AG10803 (cell line): ENCODE measurements around the gene PLA2G2C.

ENCODE experiments used
- DNase-seq: peaks from one replicate; pipeline ENCODE4 v3.0.0; 2010; ENCODE audit warnings: low read depth
- H3K4me3 ChIP-seq: 2 replicates; pipeline ENCODE4 v1.5.1; 2011; ENCODE audit warnings: mild to moderate bottlenecking, low read length, control low read depth
- TF ChIP-seq, protein P1 (sequence below): conservative IDR thresholded peaks from 2 replicates; pipeline ENCODE4 v1.5.1; 2011; ENCODE audit warnings: mild to moderate bottlenecking, low read length, control low read depth, inconsistent platforms

PLA2G2C gene

DNA sequence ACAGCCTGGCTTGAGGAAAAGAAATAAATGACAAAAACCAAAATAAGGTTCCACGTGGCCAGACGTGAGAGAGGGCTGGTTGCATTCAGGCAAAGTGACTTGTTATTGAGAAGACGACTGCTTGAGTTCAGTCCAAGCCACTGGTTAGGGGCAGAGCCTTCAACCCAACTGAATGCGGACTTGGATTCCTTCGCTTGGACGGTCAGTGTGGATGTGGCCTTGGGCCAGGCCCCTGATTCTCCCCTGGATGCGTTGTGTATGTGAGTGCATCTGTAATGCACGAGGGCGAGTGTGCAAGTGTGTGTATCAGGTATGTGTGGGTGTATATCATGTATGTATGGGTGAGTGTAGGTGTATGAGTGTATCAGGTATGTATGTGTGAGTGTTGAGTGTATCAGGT lies 45.3 kb downstream of the PLA2G2C start:
- no peak overlapping the region for H3K4me3 ChIP-seq
- TF ChIP-seq, protein P1, sequence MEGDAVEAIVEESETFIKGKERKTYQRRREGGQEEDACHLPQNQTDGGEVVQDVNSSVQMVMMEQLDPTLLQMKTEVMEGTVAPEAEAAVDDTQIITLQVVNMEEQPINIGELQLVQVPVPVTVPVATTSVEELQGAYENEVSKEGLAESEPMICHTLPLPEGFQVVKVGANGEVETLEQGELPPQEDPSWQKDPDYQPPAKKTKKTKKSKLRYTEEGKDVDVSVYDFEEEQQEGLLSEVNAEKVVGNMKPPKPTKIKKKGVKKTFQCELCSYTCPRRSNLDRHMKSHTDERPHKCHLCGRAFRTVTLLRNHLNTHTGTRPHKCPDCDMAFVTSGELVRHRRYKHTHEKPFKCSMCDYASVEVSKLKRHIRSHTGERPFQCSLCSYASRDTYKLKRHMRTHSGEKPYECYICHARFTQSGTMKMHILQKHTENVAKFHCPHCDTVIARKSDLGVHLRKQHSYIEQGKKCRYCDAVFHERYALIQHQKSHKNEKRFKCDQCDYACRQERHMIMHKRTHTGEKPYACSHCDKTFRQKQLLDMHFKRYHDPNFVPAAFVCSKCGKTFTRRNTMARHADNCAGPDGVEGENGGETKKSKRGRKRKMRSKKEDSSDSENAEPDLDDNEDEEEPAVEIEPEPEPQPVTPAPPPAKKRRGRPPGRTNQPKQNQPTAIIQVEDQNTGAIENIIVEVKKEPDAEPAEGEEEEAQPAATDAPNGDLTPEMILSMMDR, result no peak
- DNase-seq, result no peak

DNA sequence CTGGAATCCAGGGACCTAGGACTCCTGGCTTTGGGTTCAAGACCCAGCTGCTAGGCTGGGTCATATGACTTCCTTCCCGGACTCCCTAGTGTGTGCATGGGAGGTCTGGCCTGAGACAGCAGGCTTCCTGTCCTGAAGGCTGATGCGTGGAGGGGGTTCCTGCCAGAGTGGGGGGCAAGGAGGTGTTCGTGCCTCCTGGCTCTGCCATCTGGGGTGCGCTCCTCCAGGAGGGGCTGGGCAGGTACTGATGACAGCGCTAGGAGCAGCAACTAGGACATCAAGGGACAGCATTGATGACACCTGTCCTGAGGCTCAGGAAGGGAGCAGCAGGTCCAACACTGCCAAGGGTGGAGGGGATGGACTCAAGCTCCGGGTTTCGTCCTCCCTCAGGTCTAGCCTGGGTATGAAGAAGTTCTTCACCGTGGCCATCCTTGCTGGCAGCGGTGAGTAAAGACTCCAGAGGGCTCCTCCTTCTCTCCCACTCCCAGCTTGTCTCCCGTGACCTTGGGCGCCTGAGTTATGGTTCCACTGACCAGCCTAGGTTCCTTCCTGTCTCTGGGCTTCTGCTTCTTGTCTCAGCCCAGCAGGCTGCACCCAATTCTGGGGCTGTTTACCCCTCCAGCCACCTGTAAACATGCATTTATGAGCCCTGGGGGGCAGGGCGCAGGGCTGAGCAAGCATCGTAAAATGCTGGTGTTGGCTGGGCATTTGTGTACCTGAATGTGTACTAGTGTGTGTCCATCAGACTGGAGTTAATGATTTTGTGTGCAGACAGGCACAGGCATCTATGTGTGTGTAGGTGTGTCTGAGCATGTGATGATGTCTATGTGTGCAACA lies 46.3 kb downstream of the PLA2G2C start:
- TF ChIP-seq, protein P1, result no peak

DNA sequence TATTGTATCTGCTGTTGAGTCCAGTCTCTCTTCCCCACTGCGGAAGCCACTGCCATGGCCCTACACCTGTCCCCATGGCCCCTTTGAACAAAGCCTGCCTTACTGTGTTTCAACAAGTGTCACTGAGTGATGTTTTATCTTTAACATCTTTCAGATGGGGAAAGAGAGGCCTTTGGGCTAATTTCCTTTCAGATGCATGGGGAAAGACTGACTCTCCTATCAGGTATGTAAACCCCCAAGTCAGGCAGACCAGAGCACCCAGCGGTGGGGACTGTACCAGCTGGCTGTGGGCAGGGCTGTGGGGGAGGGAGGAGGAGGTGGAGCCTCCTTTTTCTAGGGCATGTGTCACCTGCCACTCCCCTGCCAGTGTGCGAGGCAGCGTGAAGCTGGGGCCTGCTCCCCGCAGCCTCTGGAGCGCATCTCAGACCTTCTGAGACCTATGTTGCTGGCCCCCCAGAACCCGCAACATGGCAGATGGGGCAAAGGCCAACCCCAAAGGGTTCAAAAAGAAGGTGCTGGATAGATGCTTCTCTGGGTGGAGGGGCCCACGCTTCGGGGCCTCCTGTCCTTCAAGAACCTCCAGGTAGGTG lies 47.3 kb downstream of the PLA2G2C start, which contains the start of gene PLA2G2F:
Gene PLA2G2F, plus strand, starts transcription at position 363 of the 590 bp plus-strand sequence. Its CDS starts 105 bp downstream, at position 468.
- TF ChIP-seq, protein P1, result no peak
- no peak within 1 kb of the TSS for H3K4me3 ChIP-seq
- DNase-seq, result no peak

More for the DNA sequence above, 46.3 kb downstream of the PLA2G2C start:
- no peak for DNase-seq
- H3K4me3 ChIP-seq, result no peak overlapping the region

DNA sequence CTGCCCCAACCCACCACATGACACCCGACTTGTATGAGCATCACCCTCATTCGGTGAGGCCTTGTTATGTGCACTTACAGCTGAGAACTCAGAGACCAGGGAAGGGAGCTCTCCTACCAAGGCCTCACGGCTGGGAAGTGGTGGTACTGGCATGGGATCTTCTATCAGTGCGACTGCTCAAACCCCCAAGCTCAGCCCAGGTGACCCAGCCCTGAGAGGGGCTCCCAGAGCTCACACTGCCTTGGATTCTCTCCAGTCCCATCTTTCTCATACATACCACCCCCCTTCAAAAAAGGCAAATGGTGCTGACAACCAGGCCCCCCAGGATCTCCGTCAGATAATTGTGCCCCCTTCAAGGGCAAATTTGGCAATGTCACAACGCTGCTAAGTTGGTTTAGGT lies 48.0 kb downstream of the PLA2G2C start:
- no peak for DNase-seq
- TF ChIP-seq, protein P1, result no peak
- H3K4me3 ChIP-seq, result no peak overlapping the region

DNA sequence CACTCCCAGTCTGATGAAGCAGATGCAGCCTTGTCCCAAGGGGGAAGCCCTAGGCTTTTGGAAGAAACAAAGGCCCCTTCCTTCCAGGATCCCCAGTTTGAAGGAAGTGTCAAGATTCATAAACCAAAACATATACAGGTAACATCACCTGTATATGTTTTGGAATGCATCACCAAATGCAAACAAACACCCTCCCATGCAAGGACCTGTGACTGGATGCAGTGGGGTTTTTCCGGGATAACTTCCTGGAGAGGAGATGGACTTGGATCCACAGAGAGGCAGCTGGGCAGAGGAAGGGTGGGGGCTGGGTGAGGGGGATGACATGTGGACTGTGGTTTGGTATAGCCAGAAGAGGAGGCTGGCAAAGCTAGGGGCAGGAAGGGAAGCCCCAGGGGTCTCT lies 48.7 kb downstream of the PLA2G2C start:
- TF ChIP-seq, protein P1, result no peak
- no peak for DNase-seq

DNA sequence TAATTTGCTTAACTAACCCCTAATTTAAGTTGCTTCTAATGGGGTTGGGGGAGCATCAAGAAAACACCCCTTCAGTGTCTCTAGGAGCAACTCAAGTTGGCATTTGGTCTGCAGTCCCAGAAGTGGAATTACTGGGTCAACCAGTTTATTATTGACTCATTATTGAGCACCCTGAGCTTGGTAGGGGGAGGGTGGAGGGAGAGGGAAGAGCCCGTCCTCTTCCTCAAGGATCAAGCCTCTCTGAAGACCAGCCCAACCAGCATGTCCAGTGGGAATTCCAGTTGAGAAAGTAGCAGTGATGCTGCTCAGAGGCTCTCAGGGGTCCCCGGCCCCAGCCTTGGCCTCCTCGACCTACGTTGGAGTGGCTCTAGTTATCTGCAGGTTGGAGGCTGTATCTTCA lies 49.3 kb downstream of the PLA2G2C start:
- TF ChIP-seq, protein P1, result no peak
- no peak for DNase-seq

More for the DNA sequence above, 48.7 kb downstream of the PLA2G2C start:
- H3K4me3 ChIP-seq, result no peak overlapping the region

DNA sequence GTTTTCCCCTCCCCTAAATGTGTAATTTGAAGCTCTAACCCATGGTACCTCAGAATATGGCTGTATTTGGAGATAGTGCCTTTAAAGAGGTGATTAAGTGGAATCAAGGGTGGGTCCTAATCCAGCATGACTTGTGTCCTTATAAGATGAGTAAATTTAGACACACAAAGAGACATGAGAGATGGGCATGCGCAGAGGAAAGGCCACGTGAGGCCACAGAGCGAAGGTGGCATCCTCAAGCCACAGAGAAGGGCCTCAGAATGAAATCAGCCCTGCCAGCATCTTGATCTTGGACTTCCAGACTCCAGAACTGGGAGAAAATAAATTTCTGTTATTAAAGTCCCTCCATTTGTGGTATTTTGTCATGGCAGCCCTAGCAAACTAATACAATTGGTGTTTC lies 50.1 kb downstream of the PLA2G2C start:
- TF ChIP-seq, protein P1, result no peak
- H3K4me3 ChIP-seq, result no peak overlapping the region
- no peak for DNase-seq

More for the DNA sequence above, 49.3 kb downstream of the PLA2G2C start:
- H3K4me3 ChIP-seq, result no peak overlapping the region
